NCI-H510A (cell line): ENCODE data around the gene HSPG2.
"Not testable (repeated sequence)": the region's sequence is repeated elsewhere in the genome, so short reads cannot be mapped to it uniquely, and the experiment has no call there.

ENCODE experiments used
- DNase-seq: peaks from one replicate; lab custom pipeline; 2025; lab: John Stamatoyannopoulos, UW

HSPG2 gene

GRCh38 chr1:21937034-21937371 lies at the start of gene HSPG2:
Gene HSPG2, minus strand, starts transcription at chr1:21937310. Its CDS starts 93 bp downstream, at chr1:21937217.
- no peak for DNase-seq

DNA sequence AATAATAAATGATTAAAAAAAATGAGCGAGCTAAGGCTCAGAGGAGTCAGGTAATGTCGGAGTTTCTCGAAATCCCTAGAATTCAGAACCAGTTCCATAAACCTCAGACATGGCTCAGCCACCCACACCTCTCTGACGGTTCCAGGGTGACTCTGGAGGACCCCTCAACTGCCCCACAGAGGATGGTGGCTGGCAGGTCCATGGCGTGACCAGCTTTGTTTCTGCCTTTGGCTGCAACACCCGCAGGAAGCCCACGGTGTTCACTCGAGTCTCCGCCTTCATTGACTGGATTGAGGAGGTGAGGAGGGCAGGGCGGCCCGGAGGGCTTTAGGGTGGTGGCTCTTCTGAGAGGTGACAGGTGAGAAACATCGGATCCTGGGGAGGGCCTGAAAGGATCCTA lies 49.3 kb upstream of the HSPG2 start:
- DNase-seq = not testable (repeated sequence)

GRCh38 chr1:21985893-21986292 lies 48.8 kb upstream of the HSPG2 start:
- not testable (repeated sequence) for DNase-seq

- DNase-seq = not testable (repeated sequence)
Observed at GRCh38 chr1:21983539-21983938, 46.4 kb upstream of the HSPG2 start.

DNA sequence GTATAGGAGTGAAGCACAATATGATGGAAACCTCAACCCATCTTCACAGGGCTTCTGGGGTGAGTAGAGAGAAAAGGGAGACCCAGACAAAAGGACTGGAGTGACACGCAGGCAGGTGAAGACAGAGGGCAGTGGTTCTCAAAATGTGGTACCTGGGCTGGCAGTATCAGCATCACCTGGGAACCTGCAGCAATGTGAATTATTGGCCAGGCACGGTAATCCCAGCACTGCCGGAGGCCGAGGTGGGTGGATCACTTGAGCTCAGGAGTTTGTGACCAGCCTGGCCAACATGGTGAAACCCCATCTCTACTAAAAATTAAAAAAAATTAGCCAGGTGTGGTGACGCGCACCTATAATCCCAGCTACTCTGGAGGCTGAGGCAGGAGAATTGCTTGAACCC lies 45.0 kb upstream of the HSPG2 start:
- not testable (repeated sequence) for DNase-seq

DNA sequence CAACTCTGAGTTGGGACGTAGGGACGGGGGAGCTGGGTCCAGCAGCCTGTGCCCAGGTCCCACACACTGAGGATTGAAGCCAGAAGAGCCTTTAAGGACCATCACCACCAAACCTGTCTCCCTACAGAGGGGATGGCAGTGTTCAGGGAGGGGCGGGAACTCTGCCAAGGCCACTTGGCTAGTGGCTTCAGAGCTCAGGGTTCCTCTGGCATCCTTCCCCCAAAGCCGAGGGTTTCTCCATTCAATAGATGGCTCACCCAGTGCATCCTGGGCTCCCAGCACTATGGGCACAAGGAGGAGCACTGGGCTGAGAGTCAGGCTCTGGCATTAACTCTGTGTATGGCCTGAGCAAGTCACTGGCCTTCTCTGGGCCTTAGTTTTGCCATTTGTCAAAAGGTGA lies 44.1 kb upstream of the HSPG2 start:
- DNase-seq = not testable (repeated sequence)

- DNase-seq = not testable (repeated sequence)
Observed at GRCh38 chr1:21980515-21981220, 43.6 kb upstream of the HSPG2 start.

GRCh38 chr1:21978209-21978608 lies 41.1 kb upstream of the HSPG2 start:
- not testable (repeated sequence) for DNase-seq

- DNase-seq = not testable (repeated sequence)
Observed at GRCh38 chr1:21976703-21977239, 39.7 kb upstream of the HSPG2 start, which contains the start of gene CELA3B. Gene CELA3B, plus strand, starts transcription at chr1:21977022. Its CDS starts 18 bp downstream, at chr1:21977040.

- not testable (repeated sequence) for DNase-seq
Observed at GRCh38 chr1:21975296-21975695, 38.2 kb upstream of the HSPG2 start.

DNA sequence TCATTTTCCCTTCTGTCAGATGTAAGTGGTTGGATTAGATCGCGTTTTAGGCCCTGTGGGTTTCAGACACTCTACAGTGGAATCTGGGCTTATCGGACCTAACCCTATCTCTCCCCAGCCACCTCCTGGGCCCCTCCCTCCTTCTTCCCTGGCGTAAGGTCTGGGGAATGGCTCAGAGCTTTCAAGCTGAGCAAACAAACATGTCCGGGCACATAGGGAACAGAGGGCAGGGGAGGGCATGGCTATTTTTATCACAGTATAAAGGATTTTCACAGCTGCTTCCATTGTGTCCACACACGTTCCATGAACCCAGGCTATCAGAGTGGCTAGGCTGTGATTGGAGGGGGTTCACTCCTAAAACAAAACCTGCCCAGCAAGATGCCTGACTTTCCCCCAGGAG lies 37.6 kb upstream of the HSPG2 start:
- DNase-seq = peak; percentile 69

GRCh38 chr1:21973948-21974347 lies 36.8 kb upstream of the HSPG2 start:
- DNase-seq = not testable (repeated sequence)

DNA sequence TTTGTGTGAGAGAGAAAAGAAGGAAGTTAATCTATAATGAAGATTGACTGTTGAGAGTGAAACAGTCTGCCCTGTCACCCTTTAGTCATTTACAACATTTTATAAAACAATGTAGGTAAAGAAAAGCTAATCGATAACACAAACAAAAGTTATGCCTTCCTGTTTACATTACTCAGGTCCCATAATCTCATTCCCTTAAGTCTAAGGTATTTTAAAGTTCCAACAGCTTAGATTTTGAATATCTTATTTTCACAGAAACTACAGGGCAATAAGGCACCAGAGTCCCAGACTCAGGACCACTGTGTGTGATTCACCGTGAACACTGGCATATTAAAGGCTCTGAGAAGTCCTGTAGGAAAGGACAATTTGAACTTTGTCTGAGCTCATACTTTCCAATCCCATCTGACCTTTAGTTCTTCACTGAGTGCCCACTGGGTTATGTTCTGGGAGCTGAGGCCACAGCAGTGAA lies 35.9 kb upstream of the HSPG2 start:
- not testable (repeated sequence) for DNase-seq

GRCh38 chr1:21970523-21970922 lies 33.4 kb upstream of the HSPG2 start:
- not testable (repeated sequence) for DNase-seq

- DNase-seq = not testable (repeated sequence)
Observed at GRCh38 chr1:21969066-21969465, 32.0 kb upstream of the HSPG2 start.

GRCh38 chr1:21967216-21967615 lies 30.1 kb upstream of the HSPG2 start:
- DNase-seq = not testable (repeated sequence)

DNA sequence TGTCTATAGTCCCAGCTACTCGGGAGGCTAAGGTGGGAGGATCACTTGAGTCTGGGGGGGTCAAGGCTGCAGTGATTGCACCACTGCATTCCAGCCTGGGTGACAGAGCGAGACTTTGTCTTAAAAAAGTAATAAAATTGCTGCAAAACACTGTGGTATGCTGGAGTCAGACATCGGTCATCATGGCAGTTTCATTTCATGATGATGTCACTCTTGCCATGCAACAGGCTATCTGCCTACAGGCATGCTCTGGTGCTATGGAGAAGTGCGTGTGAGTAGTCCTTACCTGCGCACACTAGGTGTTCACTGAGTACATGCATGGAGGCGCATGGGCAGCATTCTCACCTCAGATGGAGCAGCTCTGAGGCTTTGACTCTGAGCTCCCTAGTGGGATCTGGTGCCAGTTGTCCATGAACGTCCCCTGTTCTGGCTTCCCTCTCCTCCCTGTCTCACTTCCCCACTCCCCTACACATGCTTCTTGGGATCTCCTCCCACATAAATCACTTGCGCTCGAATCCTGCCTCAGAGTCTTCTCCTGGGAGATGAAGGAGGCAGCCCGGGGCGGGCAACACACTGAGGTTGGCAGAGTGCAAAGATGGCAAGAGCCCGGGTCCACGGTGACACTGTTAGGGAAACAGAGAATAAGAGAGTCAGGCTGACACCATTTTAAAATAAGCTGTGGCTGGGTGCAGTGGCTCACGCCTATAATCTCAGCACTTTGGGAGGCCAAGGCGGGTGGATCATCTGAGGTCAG lies 29.3 kb upstream of the HSPG2 start:
- no peak for DNase-seq

DNA sequence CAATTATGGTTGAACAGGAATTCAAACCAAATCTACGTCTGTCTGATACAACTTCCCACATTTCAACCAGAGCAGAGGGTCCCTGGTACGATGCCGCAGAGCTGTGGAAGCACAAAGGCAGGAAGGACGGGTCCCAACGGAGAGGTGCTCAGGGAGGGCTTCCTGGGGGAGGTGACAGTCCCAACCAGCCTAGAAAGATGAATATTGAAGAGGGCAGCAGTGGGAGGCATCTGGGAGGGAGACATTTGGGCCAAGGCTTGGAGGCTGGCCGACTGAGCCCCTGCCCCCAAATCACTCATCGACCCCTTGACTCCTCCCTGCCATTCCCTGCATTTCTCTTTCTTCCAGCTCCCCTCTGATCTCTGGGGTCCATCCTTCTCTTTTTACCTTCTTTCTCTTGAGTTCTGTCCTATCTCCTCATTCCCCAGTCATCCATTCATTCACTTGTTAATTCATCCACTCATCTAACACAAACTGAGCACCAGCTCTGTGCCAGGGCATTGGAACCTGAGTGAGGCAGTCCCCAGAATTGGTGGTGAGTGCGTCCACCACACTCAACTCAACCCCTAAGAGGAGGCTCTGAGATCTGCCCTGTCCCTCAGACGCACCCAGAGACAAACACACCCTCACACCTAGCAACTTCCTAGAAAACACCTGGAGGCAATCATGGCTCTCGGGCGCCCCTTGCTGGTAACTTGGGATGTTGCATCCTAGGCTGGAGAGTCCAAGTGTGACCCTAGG lies 26.5 kb upstream of the HSPG2 start:
- no peak for DNase-seq

DNA sequence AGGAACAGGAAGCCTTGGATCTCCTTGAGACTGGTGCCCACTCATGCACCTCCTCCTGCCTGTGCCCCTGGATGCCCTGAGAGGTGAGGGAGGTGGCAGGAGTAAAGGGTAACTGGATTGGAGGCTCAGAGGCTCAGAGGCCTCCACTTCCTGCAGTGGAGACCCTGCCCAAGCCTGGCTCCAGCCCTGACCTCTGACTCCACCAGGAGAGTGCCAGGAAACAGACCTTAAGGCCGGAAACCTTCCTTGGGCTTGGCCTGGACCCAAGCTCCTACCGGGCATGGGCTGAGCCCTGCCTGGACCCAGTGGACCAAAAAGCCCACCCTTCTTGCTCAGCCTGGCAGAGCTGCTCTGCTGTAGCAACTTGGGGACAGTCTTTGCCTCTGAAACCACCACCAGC lies 24.7 kb upstream of the HSPG2 start:
- DNase-seq = no peak

DNA sequence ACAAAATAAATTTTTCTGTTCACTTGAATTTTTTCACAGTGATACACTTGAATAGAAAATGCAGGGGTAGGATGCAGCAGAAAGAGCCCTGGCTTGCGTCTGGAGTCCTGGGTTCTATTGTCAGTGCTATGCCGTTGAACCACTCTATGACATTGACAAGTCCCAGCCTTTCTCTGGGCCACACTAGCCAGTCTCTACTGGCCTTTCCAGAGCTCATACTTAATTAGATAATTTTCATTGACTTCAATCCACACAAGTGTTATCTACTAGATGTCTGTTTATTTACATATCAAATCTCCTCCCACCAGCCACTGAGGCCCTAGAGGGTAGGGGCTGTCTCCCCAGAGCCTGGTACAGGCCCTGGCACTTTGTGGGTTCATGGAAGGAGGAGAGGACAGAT lies 24.2 kb upstream of the HSPG2 start:
- DNase-seq = no peak

- peak; percentile 33 for DNase-seq
Observed at GRCh38 chr1:21956720-21957552, 19.8 kb upstream of the HSPG2 start.
